ENCODE measurements around the gene SYCE1. TPM values are rescaled to one million over a fixed set of nuclear protein-coding genes. Genes with fewer than 3 reads are reported as not detected.

The SYCE1 gene
- total and polyA plus RNA-seq, 4 donors, result 0.33 to 5.4 (median 2.1) TPM; not detected in 1

GRCh38 chr10:133613699-133614098, 48.3 kb upstream of the SYCE1 start:
- no peak for TF ChIP-seq HNF4A (conservative IDR thresholded peaks at IDR 0.05)
- TF ChIP-seq, protein P1, sequence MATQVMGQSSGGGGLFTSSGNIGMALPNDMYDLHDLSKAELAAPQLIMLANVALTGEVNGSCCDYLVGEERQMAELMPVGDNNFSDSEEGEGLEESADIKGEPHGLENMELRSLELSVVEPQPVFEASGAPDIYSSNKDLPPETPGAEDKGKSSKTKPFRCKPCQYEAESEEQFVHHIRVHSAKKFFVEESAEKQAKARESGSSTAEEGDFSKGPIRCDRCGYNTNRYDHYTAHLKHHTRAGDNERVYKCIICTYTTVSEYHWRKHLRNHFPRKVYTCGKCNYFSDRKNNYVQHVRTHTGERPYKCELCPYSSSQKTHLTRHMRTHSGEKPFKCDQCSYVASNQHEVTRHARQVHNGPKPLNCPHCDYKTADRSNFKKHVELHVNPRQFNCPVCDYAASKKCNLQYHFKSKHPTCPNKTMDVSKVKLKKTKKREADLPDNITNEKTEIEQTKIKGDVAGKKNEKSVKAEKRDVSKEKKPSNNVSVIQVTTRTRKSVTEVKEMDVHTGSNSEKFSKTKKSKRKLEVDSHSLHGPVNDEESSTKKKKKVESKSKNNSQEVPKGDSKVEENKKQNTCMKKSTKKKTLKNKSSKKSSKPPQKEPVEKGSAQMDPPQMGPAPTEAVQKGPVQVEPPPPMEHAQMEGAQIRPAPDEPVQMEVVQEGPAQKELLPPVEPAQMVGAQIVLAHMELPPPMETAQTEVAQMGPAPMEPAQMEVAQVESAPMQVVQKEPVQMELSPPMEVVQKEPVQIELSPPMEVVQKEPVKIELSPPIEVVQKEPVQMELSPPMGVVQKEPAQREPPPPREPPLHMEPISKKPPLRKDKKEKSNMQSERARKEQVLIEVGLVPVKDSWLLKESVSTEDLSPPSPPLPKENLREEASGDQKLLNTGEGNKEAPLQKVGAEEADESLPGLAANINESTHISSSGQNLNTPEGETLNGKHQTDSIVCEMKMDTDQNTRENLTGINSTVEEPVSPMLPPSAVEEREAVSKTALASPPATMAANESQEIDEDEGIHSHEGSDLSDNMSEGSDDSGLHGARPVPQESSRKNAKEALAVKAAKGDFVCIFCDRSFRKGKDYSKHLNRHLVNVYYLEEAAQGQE (IDR thresholded peaks at IDR 0.05), result no peak
- no peak for TF ChIP-seq YY1 (IDR thresholded peaks at IDR 0.05)
- no peak for TF ChIP-seq ZBTB33 (IDR thresholded peaks at IDR 0.05)
- TF ChIP-seq JUND (IDR thresholded peaks at IDR 0.05), result no peak
- no peak for TF ChIP-seq EGR1 (IDR thresholded peaks at IDR 0.05; ENCODE audit: low read depth in 2 of 2)
- no peak for TF ChIP-seq RXRA (IDR thresholded peaks at IDR 0.05)
- no peak for TF ChIP-seq TAF1 (conservative IDR thresholded peaks at IDR 0.05)
- no peak for TF ChIP-seq FOXA1 (IDR thresholded peaks at IDR 0.05)
- TF ChIP-seq HNF4G (IDR thresholded peaks at IDR 0.05), result no peak
- no peak for TF ChIP-seq NR2F2 (IDR thresholded peaks at IDR 0.05)
- TF ChIP-seq RAD21 (IDR thresholded peaks at IDR 0.05), result no peak
- no peaks in the 10 kb centered on the region for H3K27me3 ChIP-seq (ENCODE audit: control insufficient read depth in 4 of 4, insufficient read depth in 4 of 4, low read length in 3 of 4)
- 83% methylated on average over 6 of the region's 6 CpGs for WGBS
- H3K9ac ChIP-seq (ENCODE audit: low read depth in 1 of 2, low read length in 2 of 2), result no peak overlapping the region
- no peaks in the 10 kb centered on the region for H3K36me3 ChIP-seq (ENCODE audit: control insufficient read depth in 4 of 4, insufficient read depth in 3 of 4, low read depth in 1 of 4, low read length in 3 of 4)
- no peak overlapping the region for H3K4me3 ChIP-seq (ENCODE audit: low read depth in 1 of 3, low read length in 3 of 3)
- no peak overlapping the region for H3K27ac ChIP-seq (ENCODE audit: low read depth in 1 of 2, low read length in 2 of 2)
- H3K9me3 ChIP-seq (ENCODE audit: control insufficient read depth in 4 of 4, low read length in 3 of 4), result no peaks in the 10 kb centered on the region
- H3K4me1 ChIP-seq (ENCODE audit: control insufficient read depth in 4 of 4, insufficient read depth in 4 of 4, low read length in 3 of 4), result peaks cover 0 to 7% (median 0%) of the 10 kb centered on the region in 4 donors
- DNase-seq (ENCODE audit: low spot score), result no peak

DNA sequence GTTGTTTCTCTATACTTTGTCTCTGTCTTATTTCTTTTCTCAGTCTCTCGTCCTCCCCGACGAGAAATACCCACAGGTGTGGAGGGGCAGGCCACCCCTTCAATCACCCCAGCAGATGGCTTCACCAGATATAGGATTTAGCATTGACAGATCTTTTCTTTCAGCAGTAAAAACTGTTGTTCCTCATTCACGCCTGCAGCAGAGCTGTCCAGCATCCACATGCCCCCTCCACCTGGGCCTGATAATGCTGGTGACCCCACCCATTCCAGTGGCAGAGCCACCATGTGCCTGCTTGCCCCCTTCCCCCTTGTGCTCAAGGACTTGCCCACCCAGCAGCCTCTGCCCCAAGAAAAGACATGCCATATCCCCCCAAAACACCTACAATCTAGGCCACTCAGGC, 45.7 kb upstream of the SYCE1 start:
- no peaks in the 10 kb centered on the region for H3K27me3 ChIP-seq (ENCODE audit: control insufficient read depth in 4 of 4, insufficient read depth in 4 of 4, low read length in 3 of 4)
- no peak overlapping the region for H3K9ac ChIP-seq (ENCODE audit: low read depth in 1 of 2, low read length in 2 of 2)
- no peak overlapping the region for H3K27ac ChIP-seq (ENCODE audit: low read depth in 1 of 2, low read length in 2 of 2)
- no peaks in the 10 kb centered on the region for H3K36me3 ChIP-seq (ENCODE audit: control insufficient read depth in 4 of 4, insufficient read depth in 3 of 4, low read depth in 1 of 4, low read length in 3 of 4)
- TF ChIP-seq NR2F2 (IDR thresholded peaks at IDR 0.05), result no peak
- TF ChIP-seq ZBTB33 (IDR thresholded peaks at IDR 0.05), result no peak
- no peak for TF ChIP-seq GABPA (IDR thresholded peaks at IDR 0.05 in 1 of 2, conservative IDR thresholded peaks at IDR 0.05 in 1 of 2)
- no peak for TF ChIP-seq JUND (IDR thresholded peaks at IDR 0.05)
- TF ChIP-seq, protein P1 (IDR thresholded peaks at IDR 0.05), result no peak
- no peak for TF ChIP-seq MAX (IDR thresholded peaks at IDR 0.05)
- no peak for TF ChIP-seq HNF4G (IDR thresholded peaks at IDR 0.05)
- no peak for TF ChIP-seq YY1 (IDR thresholded peaks at IDR 0.05)
- TF ChIP-seq RXRA (IDR thresholded peaks at IDR 0.05), result no peak
- no peak for TF ChIP-seq TAF1 (conservative IDR thresholded peaks at IDR 0.05)
- no peak for TF ChIP-seq EGR1 (IDR thresholded peaks at IDR 0.05; ENCODE audit: low read depth in 2 of 2)
- TF ChIP-seq RAD21 (IDR thresholded peaks at IDR 0.05), result no peak
- TF ChIP-seq HNF4A (conservative IDR thresholded peaks at IDR 0.05), result no peak
- no peak for TF ChIP-seq ATF3 (IDR thresholded peaks at IDR 0.05)
- no peak for TF ChIP-seq FOXA1 (IDR thresholded peaks at IDR 0.05)
- no peak for TF ChIP-seq FOXA2 (IDR thresholded peaks at IDR 0.05)
- H3K9me3 ChIP-seq (ENCODE audit: control insufficient read depth in 4 of 4, low read length in 3 of 4), result no peaks in the 10 kb centered on the region
- peaks cover 0 to 9% (median 0%) of the 10 kb centered on the region in 4 donors for H3K4me1 ChIP-seq (ENCODE audit: control insufficient read depth in 4 of 4, insufficient read depth in 4 of 4, low read length in 3 of 4)
- WGBS, result 69% methylated on average over 4 of the region's 4 CpGs
- no peak overlapping the region for H3K4me3 ChIP-seq (ENCODE audit: low read depth in 1 of 3, low read length in 3 of 3)
- DNase-seq (ENCODE audit: low spot score), result no peak

All from liver (tissue), 9 donors.